Measurements from ENCODE around the gene MST1R. TPM values are rescaled to one million over a fixed set of nuclear protein-coding genes. Genes with fewer than 3 reads are reported as not detected.

The MST1R gene
- total and polyA plus RNA-seq, 9 of the 15 experiments (the other 6 are each of a cell fraction or from before 2014, with no cell fraction given), result 1.3 to 10.0 (median 3.8) TPM

- TF ChIP-seq, protein P1, sequence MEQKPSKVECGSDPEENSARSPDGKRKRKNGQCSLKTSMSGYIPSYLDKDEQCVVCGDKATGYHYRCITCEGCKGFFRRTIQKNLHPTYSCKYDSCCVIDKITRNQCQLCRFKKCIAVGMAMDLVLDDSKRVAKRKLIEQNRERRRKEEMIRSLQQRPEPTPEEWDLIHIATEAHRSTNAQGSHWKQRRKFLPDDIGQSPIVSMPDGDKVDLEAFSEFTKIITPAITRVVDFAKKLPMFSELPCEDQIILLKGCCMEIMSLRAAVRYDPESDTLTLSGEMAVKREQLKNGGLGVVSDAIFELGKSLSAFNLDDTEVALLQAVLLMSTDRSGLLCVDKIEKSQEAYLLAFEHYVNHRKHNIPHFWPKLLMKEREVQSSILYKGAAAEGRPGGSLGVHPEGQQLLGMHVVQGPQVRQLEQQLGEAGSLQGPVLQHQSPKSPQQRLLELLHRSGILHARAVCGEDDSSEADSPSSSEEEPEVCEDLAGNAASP (IDR thresholded peaks at IDR 0.05), result no peak
- TF ChIP-seq EWSR1 (IDR thresholded peaks at IDR 0.05; ENCODE audit: borderline replicate concordance, low read depth, partially characterized antibody) (no peak), E2F8 (IDR thresholded peaks at IDR 0.05; ENCODE audit: low read depth, partially characterized antibody) (peak; percentile 62), NRF1 (conservative IDR thresholded peaks at IDR 0.05 in 1 of 2, IDR thresholded peaks at IDR 0.05 in 1 of 2) (peak; percentile 84 to 88), ZNF778 (CRISPR knock-in tag; IDR thresholded peaks at IDR 0.05) (no peak), NFXL1 (CRISPR knock-in tag; IDR thresholded peaks at IDR 0.05) (no peak), ZBTB12 (CRISPR knock-in tag; IDR thresholded peaks at IDR 0.05) (peak; percentile 63), RNF219 (CRISPR knock-in tag; IDR thresholded peaks at IDR 0.05) (no peak), ARNT (IDR thresholded peaks at IDR 0.05) (no peak), GATAD2A (IDR thresholded peaks at IDR 0.05) (no peak), TCF7 (IDR thresholded peaks at IDR 0.05; ENCODE audit: borderline replicate concordance) (no peak), ZNF280B (CRISPR knock-in tag; IDR thresholded peaks at IDR 0.05) (no peak), SLC30A9 (CRISPR knock-in tag; IDR thresholded peaks at IDR 0.05) (no peak), NBN (IDR thresholded peaks at IDR 0.05; ENCODE audit: low read depth) (peak; percentile 49; the same call in 1 of the 2 replicates), PYGO2 (tag; IDR thresholded peaks at IDR 0.05) (no peak), TRIM28 (IDR thresholded peaks at IDR 0.05) (no peak), RBM25 (IDR thresholded peaks at IDR 0.05; ENCODE audit: low read depth, low read length, severe bottlenecking) (peak; percentile 20)
- TF ChIP-seq, protein P2, sequence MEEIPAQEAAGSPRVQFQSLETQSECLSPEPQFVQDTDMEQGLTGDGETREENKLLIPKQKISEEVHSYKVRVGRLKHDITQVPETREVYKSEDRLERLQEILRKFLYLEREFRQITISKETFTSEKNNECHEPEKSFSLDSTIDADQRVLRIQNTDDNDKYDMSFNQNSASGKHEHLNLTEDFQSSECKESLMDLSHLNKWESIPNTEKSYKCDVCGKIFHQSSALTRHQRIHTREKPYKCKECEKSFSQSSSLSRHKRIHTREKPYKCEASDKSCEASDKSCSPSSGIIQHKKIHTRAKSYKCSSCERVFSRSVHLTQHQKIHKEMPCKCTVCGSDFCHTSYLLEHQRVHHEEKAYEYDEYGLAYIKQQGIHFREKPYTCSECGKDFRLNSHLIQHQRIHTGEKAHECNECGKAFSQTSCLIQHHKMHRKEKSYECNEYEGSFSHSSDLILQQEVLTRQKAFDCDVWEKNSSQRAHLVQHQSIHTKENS (CRISPR knock-in tag; IDR thresholded peaks at IDR 0.05), result no peak
Observed at GRCh38 chr3:49939858-49940666, 36.4 kb upstream of the MST1R start, which contains the start of gene RBM6 (continued).
